NCI-H82 treated with DMSO at 0.1 percent for 48 hours (cell line): ENCODE data around the gene EMX1.

Experiments used
- DNase-seq: peaks from one replicate; lab custom pipeline; 2025; ENCODE audit not compliant: unreplicated experiment; lab: John Stamatoyannopoulos, UW

Gene EMX1

DNA sequence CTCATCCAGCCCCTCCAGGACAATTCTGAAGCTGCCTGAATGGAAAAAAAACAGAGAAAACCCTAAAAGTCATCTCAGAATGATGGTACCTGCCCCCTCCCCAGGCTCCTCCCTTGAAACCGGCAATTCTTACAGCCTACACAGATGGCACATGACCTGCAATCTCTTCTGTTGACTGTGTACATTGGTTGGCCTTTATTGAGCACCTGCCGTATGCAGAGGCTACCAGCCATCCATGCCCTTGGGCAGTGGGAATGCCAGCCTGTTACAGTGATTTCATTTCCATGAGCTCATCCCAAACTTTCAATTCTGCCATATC is 57.1 kb downstream of the EMX1 start:
- no peak for DNase-seq

- DNase-seq: no peak
These were observed 57.7 kb downstream of the EMX1 start for GRCh38 chr2:72975017-72975416.

GRCh38 chr2:72979896-72980295 is 62.6 kb downstream of the EMX1 start:
- no peak for DNase-seq

GRCh38 chr2:72980535-72981217 is 63.4 kb downstream of the EMX1 start:
- DNase-seq: no peak

DNA sequence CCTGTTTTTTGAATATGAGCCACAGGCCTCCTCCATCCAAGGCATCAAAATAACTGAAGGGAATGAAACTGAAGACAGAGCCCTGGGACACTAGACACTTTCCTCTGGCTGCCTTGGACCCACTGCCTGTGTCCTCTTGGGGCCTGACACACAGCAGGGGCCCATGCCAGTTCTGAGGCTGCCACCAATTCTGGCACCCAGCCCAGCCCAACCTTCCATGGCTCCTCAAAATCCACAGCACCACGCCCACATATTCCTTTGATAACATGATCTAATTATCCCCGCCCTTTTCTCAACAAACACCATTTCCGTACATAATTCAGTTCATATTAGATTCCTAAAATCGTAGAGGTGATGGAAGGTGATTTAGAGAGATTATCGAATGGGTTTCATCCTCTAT is 64.2 kb downstream of the EMX1 start:
- DNase-seq: no peak

DNA sequence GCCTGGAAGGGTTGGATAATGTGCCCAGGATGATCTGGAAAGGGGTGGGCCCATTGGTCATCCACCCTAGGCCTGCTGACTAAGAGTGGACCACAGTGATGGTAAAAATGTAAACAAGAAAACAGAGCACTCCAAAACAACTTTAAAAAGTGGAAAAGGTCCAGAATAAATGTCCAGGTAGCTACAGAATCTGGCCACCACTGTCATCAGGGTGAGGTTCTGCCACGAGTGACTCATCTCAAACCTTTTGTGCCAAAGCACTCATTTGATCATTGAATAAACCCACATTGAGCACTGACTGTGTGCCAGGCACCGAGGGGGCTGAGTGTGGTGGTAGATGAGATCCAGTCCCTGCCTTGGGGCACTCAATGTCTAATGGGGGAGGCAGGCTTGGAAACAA is 64.9 kb downstream of the EMX1 start:
- no peak for DNase-seq

GRCh38 chr2:72982781-72983499 is 65.6 kb downstream of the EMX1 start:
- no peak for DNase-seq

DNA sequence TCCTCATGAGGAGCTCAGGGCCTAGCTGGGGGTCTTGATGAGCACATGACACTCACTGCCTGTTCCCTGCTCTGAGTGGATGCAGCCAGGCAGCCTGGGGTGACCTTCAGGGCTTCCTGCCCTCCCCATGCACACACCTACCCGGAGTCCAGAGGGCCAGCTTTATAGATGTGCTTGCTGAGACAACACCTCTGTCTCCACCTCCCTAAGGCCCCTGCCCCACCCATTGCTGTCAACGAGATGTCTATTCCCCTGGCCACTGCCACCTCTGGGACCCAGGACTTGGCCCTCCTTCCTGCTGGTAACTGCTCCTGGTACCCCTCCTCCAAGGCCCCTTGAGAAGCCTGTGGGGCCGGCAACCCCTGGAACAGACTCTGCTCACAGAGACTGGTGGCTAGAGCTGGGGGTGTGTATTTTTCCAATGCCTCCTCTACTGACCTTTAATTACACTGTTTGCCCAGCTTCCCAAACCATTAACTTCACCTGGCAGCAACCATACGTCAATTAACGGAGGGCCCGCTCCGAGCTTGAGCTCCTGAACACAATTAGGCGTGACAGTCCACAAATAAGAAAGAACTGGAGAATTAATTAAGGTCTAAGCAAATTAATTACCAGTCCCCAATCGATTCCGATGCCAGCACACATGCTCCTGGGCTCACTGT is 66.3 kb downstream of the EMX1 start:
- DNase-seq: no peak

GRCh38 chr2:72984172-72984671 is 66.9 kb downstream of the EMX1 start:
- DNase-seq: no peak
